ENCODE measurements around the gene RFX3.

DNA sequence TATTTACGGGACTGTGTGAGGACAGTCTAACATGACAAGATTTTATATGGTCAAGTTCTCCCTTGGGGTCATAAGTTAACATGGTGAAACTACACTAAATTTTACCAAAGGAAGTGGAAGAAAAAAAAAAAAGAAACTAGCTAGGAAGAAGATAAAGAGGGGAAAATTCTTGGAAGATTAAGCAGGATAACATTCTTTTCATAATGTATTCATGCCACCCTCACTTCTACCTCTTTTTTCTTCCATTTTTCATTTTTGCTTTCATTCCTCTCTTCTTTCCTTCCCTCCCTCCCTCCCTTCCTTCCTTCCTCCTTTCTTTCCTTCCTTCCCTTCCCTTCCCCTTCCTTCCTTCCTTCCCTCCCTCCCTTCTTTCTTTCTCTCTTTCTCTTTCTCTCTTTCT is 254.6 kb downstream of the RFX3 start:
- no peak for TF ChIP-seq POLR2A (IDR thresholded peaks at IDR 0.05)
- TF ChIP-seq, protein P1, sequence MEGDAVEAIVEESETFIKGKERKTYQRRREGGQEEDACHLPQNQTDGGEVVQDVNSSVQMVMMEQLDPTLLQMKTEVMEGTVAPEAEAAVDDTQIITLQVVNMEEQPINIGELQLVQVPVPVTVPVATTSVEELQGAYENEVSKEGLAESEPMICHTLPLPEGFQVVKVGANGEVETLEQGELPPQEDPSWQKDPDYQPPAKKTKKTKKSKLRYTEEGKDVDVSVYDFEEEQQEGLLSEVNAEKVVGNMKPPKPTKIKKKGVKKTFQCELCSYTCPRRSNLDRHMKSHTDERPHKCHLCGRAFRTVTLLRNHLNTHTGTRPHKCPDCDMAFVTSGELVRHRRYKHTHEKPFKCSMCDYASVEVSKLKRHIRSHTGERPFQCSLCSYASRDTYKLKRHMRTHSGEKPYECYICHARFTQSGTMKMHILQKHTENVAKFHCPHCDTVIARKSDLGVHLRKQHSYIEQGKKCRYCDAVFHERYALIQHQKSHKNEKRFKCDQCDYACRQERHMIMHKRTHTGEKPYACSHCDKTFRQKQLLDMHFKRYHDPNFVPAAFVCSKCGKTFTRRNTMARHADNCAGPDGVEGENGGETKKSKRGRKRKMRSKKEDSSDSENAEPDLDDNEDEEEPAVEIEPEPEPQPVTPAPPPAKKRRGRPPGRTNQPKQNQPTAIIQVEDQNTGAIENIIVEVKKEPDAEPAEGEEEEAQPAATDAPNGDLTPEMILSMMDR (IDR thresholded peaks at IDR 0.05): no peak

All from lower leg skin (tissue), 3 donors.